Trophoblast cell (in vitro differentiated cells and primary cell): ENCODE results near the gene KLF2.

ENCODE experiments used
- DNase-seq, 2 donors: peaks; one replicate each; pipeline ENCODE4 v3.0.0-alpha.2; 2016
- H2AFZ ChIP-seq: 2 replicates; pipeline ENCODE4 v1.6.1; 2013; ENCODE audit warnings: low read length, moderate library complexity, mild to moderate bottlenecking; ENCODE audit not compliant: insufficient read depth, poor library complexity
- H2AK5ac ChIP-seq: 2 replicates; pipeline ENCODE4 v1.6.1; 2013; ENCODE audit warnings: mild to moderate bottlenecking, low read length
- H2BK120ac ChIP-seq: 2 replicates; pipeline ENCODE4 v1.6.1; 2013; ENCODE audit warnings: low read length, mild to moderate bottlenecking, moderate library complexity; ENCODE audit not compliant: insufficient read depth, poor library complexity
- H2BK12ac ChIP-seq: 2 replicates; pipeline ENCODE4 v1.6.1; 2013; ENCODE audit warnings: mild to moderate bottlenecking, low read length, moderate library complexity
- H2BK5ac ChIP-seq: 2 replicates; pipeline ENCODE4 v1.6.1; 2013; ENCODE audit warnings: low read length, low read depth, moderate library complexity, mild to moderate bottlenecking; ENCODE audit not compliant: poor library complexity
- H3K14ac ChIP-seq: 2 replicates; pipeline ENCODE4 v1.6.1; 2013; ENCODE audit warnings: mild to moderate bottlenecking, low read length
- H3K18ac ChIP-seq: 2 replicates; pipeline ENCODE4 v1.6.1; 2013; ENCODE audit warnings: mild to moderate bottlenecking, low read length
- H3K23ac ChIP-seq: 2 replicates; pipeline ENCODE4 v1.6.1; 2013; ENCODE audit warnings: low read length
- H3K27ac ChIP-seq: 2 replicates; pipeline ENCODE4 v1.5.1; 2013; ENCODE audit warnings: low read depth, mild to moderate bottlenecking, inconsistent platforms, low read length, moderate library complexity
- H3K27me3 ChIP-seq: 2 replicates; pipeline ENCODE4 v1.6.1; 2013; ENCODE audit warnings: inconsistent platforms, mild to moderate bottlenecking, low read length, moderate library complexity; ENCODE audit not compliant: insufficient read depth
- H3K36me3 ChIP-seq, 2 experiments: 1 replicate in 1 of 2; 2 replicates in 1 of 2; pipeline ENCODE4 v1.6.1; 2013; ENCODE audit warnings: low read length in 2 of 2, mild to moderate bottlenecking in 2 of 2, moderate library complexity in 1 of 2; ENCODE audit not compliant: insufficient read depth in 2 of 2, control insufficient read depth in 1 of 2
- H3K4ac ChIP-seq: 2 replicates; pipeline ENCODE4 v1.6.1; 2013; ENCODE audit warnings: low read depth, mild to moderate bottlenecking, low read length, moderate library complexity
- H3K4me1 ChIP-seq, 2 experiments: 1 replicate in 1 of 2; 2 replicates in 1 of 2; pipeline ENCODE4 v1.6.1; 2013; ENCODE audit warnings: low read length in 2 of 2, mild to moderate bottlenecking in 2 of 2, moderate library complexity in 1 of 2; ENCODE audit not compliant: insufficient read depth in 2 of 2, control insufficient read depth in 1 of 2
- H3K4me2 ChIP-seq: 2 replicates; pipeline ENCODE4 v1.6.1; 2013; ENCODE audit warnings: inconsistent platforms, mild to moderate bottlenecking, low read length, moderate library complexity
- H3K4me3 ChIP-seq: 2 replicates; pipeline ENCODE4 v1.5.1; 2013; ENCODE audit warnings: mild to moderate bottlenecking, low read depth, low read length, inconsistent platforms
- H3K79me1 ChIP-seq: one replicate; pipeline ENCODE4 v1.6.1; 2013; ENCODE audit warnings: low read length
- H3K79me2 ChIP-seq: 2 replicates; pipeline ENCODE4 v1.6.1; 2013; ENCODE audit warnings: low read length, mild to moderate bottlenecking; ENCODE audit not compliant: control insufficient read depth, insufficient read depth, poor library complexity
- H3K9ac ChIP-seq: 2 replicates; pipeline ENCODE4 v1.6.1; 2013; ENCODE audit warnings: mild to moderate bottlenecking, low read length
- H3K9me3 ChIP-seq: 2 replicates; pipeline ENCODE4 v1.6.1; 2013; ENCODE audit warnings: low read depth, mild to moderate bottlenecking, control low read depth, inconsistent platforms, low read length; ENCODE audit not compliant: insufficient read depth
- H4K12ac ChIP-seq: 2 replicates; pipeline ENCODE4 v1.6.1; 2013; ENCODE audit warnings: low read depth, mild to moderate bottlenecking, low read length, moderate library complexity
- H4K8ac ChIP-seq: 2 replicates; pipeline ENCODE4 v1.6.1; 2013; ENCODE audit warnings: low read depth, mild to moderate bottlenecking, low read length, moderate library complexity
- H4K91ac ChIP-seq: one replicate; pipeline ENCODE4 v1.6.1; 2013; ENCODE audit warnings: low read depth, mild to moderate bottlenecking, low read length, moderate library complexity
- WGBS: extraction: QIAGEN DNeasy Blood & Tissue Kit; methylation state at CpG from one replicate; pipeline ENCODE4 v1.1.7; 2013; ENCODE audit warnings: missing lambda C conversion rate; ENCODE audit not compliant: insufficient read length, insufficient coverage; ENCODE audit errors: extremely low coverage; 5-methylcytosine and 5-hydroxymethylcytosine counted together

Gene KLF2

DNA sequence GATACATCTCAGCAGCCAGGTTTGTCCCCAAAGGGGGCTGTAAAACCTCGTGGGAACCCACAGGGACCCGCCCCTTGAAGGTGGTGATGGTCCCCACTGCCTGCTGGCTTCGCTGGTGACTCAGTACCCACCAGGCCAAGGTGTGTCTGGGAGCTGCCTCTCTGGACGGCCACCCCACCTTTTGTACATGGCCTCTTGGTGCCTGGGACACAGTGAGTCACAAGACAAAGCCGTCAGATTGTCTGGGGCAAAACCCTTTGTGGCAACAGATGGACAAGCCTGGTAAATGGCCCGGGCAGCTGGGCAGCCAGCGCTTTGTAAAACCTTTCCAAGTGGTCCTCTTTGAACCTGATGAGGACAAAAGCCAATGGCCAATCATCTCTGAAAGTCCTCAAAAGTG lies 27.9 kb upstream of the KLF2 start:
- Histone ChIP-seq H3K14ac (no peak overlapping the region), H3K4me3 (no peak overlapping the region), H2BK120ac (no peak overlapping the region), H3K4me2 (no peak overlapping the region), H3K9ac (no peak overlapping the region), H3K23ac (no peak overlapping the region), H3K27me3 (no peaks in the 10 kb centered on the region), H4K12ac (no peak overlapping the region), H2BK12ac (no peak overlapping the region), H2AFZ (no peak overlapping the region), H3K79me1 (no peaks in the 10 kb centered on the region), H3K4me1 (no peaks in the 10 kb centered on the region), H3K18ac (no peak overlapping the region), H2AK5ac (no peak overlapping the region), H3K36me3 (no peaks in the 10 kb centered on the region), H2BK5ac (no peak overlapping the region), H3K79me2 (no peaks in the 10 kb centered on the region), H3K27ac (no peak overlapping the region), H4K91ac (no peak overlapping the region), H3K4ac (no peak overlapping the region), H3K9me3 (no peaks in the 10 kb centered on the region), H4K8ac (no peak overlapping the region)
- DNase-seq, result no peak
- WGBS, result no CpG with 5 or more reads among the region's 7 CpGs

DNA sequence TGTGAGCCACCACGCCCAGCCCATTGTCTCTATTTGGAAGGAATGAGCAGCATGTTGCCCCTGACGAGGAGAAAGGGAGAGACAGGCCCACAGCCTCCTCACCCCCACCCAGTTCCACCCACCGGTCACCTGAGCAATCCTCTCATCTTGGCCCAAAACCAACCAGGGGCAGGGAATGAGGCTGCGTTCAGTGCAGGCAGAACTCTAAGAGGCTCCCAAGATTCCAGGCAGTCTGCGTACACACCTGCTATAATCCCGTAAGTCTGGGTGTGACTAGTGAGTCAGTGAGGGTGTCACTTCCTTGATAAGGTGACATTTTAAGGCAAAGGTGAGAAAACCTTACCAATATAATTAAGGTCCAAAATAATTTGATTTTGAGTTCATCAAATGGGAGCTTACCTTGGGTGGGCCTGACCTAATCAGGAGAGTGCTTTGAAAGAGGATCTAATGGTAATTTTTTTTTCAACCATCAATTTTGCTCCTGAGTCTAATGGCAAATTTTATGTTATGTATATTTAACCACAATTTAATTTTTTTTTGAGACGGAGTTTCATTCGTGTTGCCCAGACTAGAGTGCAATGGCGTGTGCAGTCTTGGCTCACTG lies 26.9 kb upstream of the KLF2 start:
- no peaks in the 10 kb centered on the region for H3K79me2 ChIP-seq
- no peak overlapping the region for H2AK5ac ChIP-seq
- H3K4me3 ChIP-seq, result no peak overlapping the region
- H3K18ac ChIP-seq, result no peak overlapping the region
- no peak overlapping the region for H2BK5ac ChIP-seq
- no peak overlapping the region for H4K8ac ChIP-seq
- no peak overlapping the region for H4K12ac ChIP-seq
- H3K27ac ChIP-seq, result no peak overlapping the region
- no peaks in the 10 kb centered on the region for H3K36me3 ChIP-seq
- no peaks in the 10 kb centered on the region for H3K4me1 ChIP-seq
- no peak overlapping the region for H3K4ac ChIP-seq
- H3K9ac ChIP-seq, result peak overlapping the region; percentile 8
- DNase-seq, result no peak
- H4K91ac ChIP-seq, result no peak overlapping the region
- no peak overlapping the region for H2BK12ac ChIP-seq
- H3K9me3 ChIP-seq, result no peaks in the 10 kb centered on the region
- no peaks in the 10 kb centered on the region for H3K79me1 ChIP-seq
- H2AFZ ChIP-seq, result no peak overlapping the region
- H3K23ac ChIP-seq, result no peak overlapping the region
- H3K27me3 ChIP-seq, result no peaks in the 10 kb centered on the region
- WGBS, result no CpG with 5 or more reads among the region's 9 CpGs
- no peak overlapping the region for H3K14ac ChIP-seq
- no peak overlapping the region for H3K4me2 ChIP-seq
- no peak overlapping the region for H2BK120ac ChIP-seq

DNA sequence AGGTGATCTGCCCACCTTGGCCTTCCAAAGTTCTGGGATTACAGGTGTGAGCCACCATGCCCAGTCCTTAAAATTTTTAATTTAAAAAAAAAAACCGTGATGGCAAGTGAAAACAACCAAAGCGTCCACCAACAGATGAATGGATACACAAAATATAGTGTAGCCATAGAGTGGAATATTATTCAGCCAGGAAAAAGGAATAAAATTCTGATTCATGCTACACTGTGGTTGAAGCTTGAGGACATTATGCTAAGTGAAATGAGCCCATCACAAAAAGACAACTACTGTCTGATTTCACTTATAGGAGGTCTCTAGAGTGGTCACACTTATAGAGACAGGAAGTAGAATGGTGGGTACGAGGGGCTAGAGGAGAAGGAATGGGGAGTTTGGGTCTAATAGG lies 26.3 kb upstream of the KLF2 start:
- Histone ChIP-seq H2BK5ac (no peak overlapping the region), H2BK120ac (no peak overlapping the region), H3K9ac (no peak overlapping the region), H3K9me3 (no peaks in the 10 kb centered on the region), H3K18ac (no peak overlapping the region), H4K8ac (no peak overlapping the region), H2AK5ac (no peak overlapping the region), H3K79me1 (no peaks in the 10 kb centered on the region), H3K4me2 (no peak overlapping the region), H3K4ac (no peak overlapping the region), H3K23ac (no peak overlapping the region), H3K27me3 (no peaks in the 10 kb centered on the region), H3K14ac (no peak overlapping the region), H2AFZ (no peak overlapping the region), H3K4me3 (no peak overlapping the region), H3K36me3 (no peaks in the 10 kb centered on the region), H3K4me1 (no peaks in the 10 kb centered on the region), H3K79me2 (no peaks in the 10 kb centered on the region), H4K91ac (no peak overlapping the region), H4K12ac (no peak overlapping the region), H3K27ac (no peak overlapping the region), H2BK12ac (no peak overlapping the region)
- WGBS, result no CpG with 5 or more reads among the region's 3 CpGs
- no peak for DNase-seq

DNA sequence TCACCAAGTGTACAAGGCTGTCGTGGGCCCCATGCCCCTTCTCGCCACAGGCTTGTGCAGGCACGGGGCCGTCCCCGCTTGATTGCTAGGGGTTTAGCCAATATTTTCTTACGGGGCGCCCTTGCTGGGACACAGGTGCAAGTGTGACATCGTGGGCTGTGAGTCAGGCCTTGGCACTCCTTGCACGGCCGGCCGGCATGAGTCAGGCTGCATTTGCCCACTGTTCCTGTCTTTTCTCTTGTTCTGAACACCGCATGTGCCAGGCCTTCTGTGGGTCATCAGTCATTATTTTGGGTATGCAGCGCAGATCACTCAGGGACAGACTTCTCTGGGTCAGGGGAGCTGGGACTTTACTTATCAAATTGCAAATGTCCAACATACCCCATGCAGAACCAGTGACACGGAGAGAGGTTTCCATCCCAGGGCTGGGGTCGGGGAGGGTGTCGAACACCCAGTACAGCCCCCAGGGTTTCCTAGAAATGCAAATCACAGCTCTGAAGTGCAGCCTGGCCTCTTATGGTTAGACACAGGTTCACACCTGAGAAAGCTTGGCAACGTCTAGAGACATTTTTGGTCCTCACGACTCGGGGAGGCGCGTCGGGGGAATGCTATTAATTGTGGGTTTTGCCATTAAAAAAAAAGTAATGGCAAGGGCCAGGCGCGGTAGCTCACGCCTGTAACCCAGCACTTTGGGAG lies 22.5 kb upstream of the KLF2 start:
- Histone ChIP-seq H3K4ac (no peak overlapping the region), H3K4me3 (no peak overlapping the region), H3K23ac (no peak overlapping the region), H4K91ac (no peak overlapping the region), H3K14ac (no peak overlapping the region), H3K79me1 (no peaks in the 10 kb centered on the region), H4K8ac (no peak overlapping the region), H2BK120ac (no peak overlapping the region), H3K27me3 (no peaks in the 10 kb centered on the region), H3K4me1 (no peaks in the 10 kb centered on the region), H3K27ac (no peak overlapping the region), H3K9me3 (no peaks in the 10 kb centered on the region), H3K9ac (no peak overlapping the region), H2BK12ac (no peak overlapping the region), H2AK5ac (no peak overlapping the region), H2BK5ac (no peak overlapping the region), H3K18ac (no peak overlapping the region), H3K36me3 (no peaks in the 10 kb centered on the region), H3K4me2 (no peak overlapping the region), H3K79me2 (no peaks in the 10 kb centered on the region), H4K12ac (no peak overlapping the region), H2AFZ (no peak overlapping the region)
- no CpG with 5 or more reads among the region's 25 CpGs for WGBS
- DNase-seq, result no peak
